H1 (cell line): ENCODE measurements around the gene KMT5C. TPM values are rescaled to one million over a fixed set of nuclear protein-coding genes. Genes with fewer than 3 reads are reported as not detected.

Experiments
- GTF2F1 ChIP-seq: IDR thresholded peaks from 2 replicates; pipeline ENCODE4 v1.6.1; 2012; ENCODE audit warnings: low read depth, low read length, improper control_type of control experiment, borderline replicate concordance
- polyA plus RNA-seq, 7 experiments: library from polyadenylated mRNA; depleted of rRNA in 3 of 7; stranded (reverse) in 5 of 7; unstranded in 2 of 7; fragments of >200 nt in 5 of 7; fragments of 200-250 nt in 2 of 7; gene quantifications; 1 replicate in 5 of 7; 2 replicates in 1 of 7; 4 replicates in 1 of 7; pipeline versions ENCODE4 v1.2.1 to v1.2.3, GENCODE V29; 2011 to 2013; ENCODE audit warnings: missing spikeins in 2 of 7, mixed read lengths in 2 of 7
- total RNA-seq: library from RNA; stranded (reverse); fragmentation: NEBNext Ultra II Directional; extraction: Animal tissue kit (Norgen Biotek cat#: 25700); gene quantifications from 2 replicates; pipeline ENCODE4 v1.2.1, GENCODE V29; 2021

The KMT5C gene
- total and polyA plus RNA-seq, 2 of the 8 experiments (the other 6 are each of a cell fraction or from before 2014, with no cell fraction given), result 24.9 to 31.5 TPM

- no peak for TF ChIP-seq GTF2F1
- TF ChIP-seq, all 59 proteins: peak for 0
These were observed 37.4 kb upstream of the KMT5C start (continued) for GRCh38 chr19:55302318-55302703.
